BE2C (cell line): ENCODE measurements around the gene CCDC187.

Experiments used
- DNase-seq: peaks from one replicate; pipeline ENCODE4 v3.0.0-alpha.2; 2020
- H3K27me3 ChIP-seq: fragments of 250-450 bp; sonication (Bioruptor Pico); 2 replicates; pipeline ENCODE4 v1.5.1; 2020; ENCODE audit warnings: mild to moderate bottlenecking
- H3K36me3 ChIP-seq: fragments of 250-450 bp; sonication (Bioruptor Pico); 2 replicates; pipeline ENCODE4 v1.5.1; 2020; ENCODE audit warnings: mild to moderate bottlenecking
- H3K4me1 ChIP-seq: fragments of 250-450 bp; sonication (Bioruptor Pico); 2 replicates; pipeline ENCODE4 v1.5.1; 2020
- H3K4me3 ChIP-seq: 2 replicates; pipeline ENCODE4 v1.5.1; 2011; ENCODE audit warnings: low read depth, low read length
- H3K9me3 ChIP-seq: fragments of 250-450 bp; sonication (Bioruptor Pico); 2 replicates; pipeline ENCODE4 v1.5.1; 2020
- TF ChIP-seq, protein P1 (sequence below): IDR thresholded peaks from 2 replicates; pipeline ENCODE4 v1.5.1; 2012; ENCODE audit warnings: mild to moderate bottlenecking, low read depth, low read length

Gene CCDC187

GRCh38 chr9:136211006-136211405, 92.9 kb downstream of the CCDC187 start:
- Histone ChIP-seq H3K4me3 (no peak overlapping the region), H3K27me3 (no peaks in the 10 kb centered on the region), H3K4me1 (peaks cover 12% of the 10 kb centered on the region), H3K36me3 (peaks cover 74% of the 10 kb centered on the region), H3K9me3 (no peaks in the 10 kb centered on the region)
- TF ChIP-seq, protein P1, sequence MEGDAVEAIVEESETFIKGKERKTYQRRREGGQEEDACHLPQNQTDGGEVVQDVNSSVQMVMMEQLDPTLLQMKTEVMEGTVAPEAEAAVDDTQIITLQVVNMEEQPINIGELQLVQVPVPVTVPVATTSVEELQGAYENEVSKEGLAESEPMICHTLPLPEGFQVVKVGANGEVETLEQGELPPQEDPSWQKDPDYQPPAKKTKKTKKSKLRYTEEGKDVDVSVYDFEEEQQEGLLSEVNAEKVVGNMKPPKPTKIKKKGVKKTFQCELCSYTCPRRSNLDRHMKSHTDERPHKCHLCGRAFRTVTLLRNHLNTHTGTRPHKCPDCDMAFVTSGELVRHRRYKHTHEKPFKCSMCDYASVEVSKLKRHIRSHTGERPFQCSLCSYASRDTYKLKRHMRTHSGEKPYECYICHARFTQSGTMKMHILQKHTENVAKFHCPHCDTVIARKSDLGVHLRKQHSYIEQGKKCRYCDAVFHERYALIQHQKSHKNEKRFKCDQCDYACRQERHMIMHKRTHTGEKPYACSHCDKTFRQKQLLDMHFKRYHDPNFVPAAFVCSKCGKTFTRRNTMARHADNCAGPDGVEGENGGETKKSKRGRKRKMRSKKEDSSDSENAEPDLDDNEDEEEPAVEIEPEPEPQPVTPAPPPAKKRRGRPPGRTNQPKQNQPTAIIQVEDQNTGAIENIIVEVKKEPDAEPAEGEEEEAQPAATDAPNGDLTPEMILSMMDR, result no peak
- DNase-seq, result no peak

- DNase-seq, result no peak
- H3K36me3 ChIP-seq, result peaks cover 74% of the 10 kb centered on the region
- H3K27me3 ChIP-seq, result no peaks in the 10 kb centered on the region
- no peaks in the 10 kb centered on the region for H3K9me3 ChIP-seq
- H3K4me1 ChIP-seq, result peaks cover 12% of the 10 kb centered on the region
- no peak overlapping the region for H3K4me3 ChIP-seq
- TF ChIP-seq, protein P1, result no peak
These were observed 93.6 kb downstream of the CCDC187 start for GRCh38 chr9:136210276-136210675.

DNA sequence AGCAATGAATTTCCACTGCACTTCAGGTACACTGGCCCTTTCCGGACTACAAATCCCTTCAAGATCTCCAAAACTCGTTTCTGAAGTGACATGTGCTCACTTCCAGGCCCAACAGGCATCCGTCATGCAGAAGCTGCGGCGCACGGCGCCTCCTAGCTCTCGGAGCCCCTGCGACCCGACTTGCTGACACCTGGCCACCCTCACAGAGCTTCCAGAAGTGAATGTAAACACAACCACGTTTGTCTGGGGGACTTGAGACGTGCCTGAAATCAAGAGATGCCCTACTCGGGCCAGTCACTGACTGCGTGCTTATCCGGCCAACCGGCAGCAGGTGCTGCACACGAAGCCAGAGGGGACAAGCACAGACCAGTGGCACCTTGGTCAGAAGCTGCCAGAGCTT, 94.1 kb downstream of the CCDC187 start:
- DNase-seq, result no peak
- TF ChIP-seq, protein P1, result no peak
- Histone ChIP-seq H3K4me1 (peaks cover 12% of the 10 kb centered on the region), H3K4me3 (no peak overlapping the region), H3K27me3 (no peaks in the 10 kb centered on the region), H3K9me3 (no peaks in the 10 kb centered on the region), H3K36me3 (peaks cover 70% of the 10 kb centered on the region)

DNA sequence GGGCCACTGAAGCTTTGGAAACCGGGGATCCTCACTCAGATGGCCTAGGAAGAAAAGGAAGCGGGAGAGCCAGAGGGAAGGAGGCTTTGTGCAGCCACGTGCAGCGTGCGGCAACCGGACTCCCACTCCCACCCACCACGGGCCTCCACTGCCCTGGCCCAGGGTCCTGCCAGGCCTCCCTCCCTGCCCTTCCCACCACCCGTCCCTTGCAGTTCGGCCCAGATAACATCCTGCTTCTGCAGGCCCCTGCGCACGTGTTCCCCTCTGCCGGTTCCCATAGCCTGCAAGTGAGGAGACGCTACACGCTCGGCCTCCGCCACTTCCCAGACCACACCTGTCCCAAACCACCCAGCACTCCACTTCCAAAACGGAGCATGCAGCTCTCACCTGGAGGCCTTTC, 94.7 kb downstream of the CCDC187 start:
- DNase-seq, result no peak
- Histone ChIP-seq H3K36me3 (peaks cover 64% of the 10 kb centered on the region), H3K27me3 (no peaks in the 10 kb centered on the region), H3K4me1 (peaks cover 12% of the 10 kb centered on the region), H3K9me3 (no peaks in the 10 kb centered on the region), H3K4me3 (no peak overlapping the region)
- TF ChIP-seq, protein P1, result no peak

GRCh38 chr9:136208675-136209074, 95.2 kb downstream of the CCDC187 start:
- TF ChIP-seq, protein P1, result no peak
- H3K4me3 ChIP-seq, result no peak overlapping the region
- DNase-seq, result no peak
- H3K9me3 ChIP-seq, result no peaks in the 10 kb centered on the region
- peaks cover 2% of the 10 kb centered on the region for H3K27me3 ChIP-seq
- H3K4me1 ChIP-seq, result peaks cover 12% of the 10 kb centered on the region
- H3K36me3 ChIP-seq, result peaks cover 59% of the 10 kb centered on the region

DNA sequence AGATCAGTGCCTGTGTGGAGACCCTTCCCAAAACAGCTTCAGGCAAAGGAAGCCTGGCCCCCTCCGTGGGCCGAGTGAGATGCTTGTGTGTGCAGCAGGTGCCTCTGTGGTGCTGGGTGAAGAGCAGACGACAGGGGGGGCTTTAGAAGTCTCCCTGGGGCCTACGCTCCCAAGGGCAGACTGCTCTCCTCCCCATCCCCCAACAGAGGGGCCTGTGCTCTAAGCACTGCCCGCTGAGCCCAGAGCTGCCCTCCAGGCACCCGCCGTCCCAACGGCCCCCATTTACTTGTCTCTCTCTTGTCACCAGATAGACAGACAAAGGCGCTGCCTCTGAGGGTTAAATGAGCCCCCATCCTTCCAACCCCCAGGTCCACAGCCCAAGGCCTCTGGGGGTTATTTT, 96.3 kb downstream of the CCDC187 start:
- Histone ChIP-seq H3K27me3 (peaks cover 11% of the 10 kb centered on the region), H3K4me1 (peaks cover 12% of the 10 kb centered on the region), H3K36me3 (peaks cover 52% of the 10 kb centered on the region), H3K9me3 (no peaks in the 10 kb centered on the region), H3K4me3 (no peak overlapping the region)
- TF ChIP-seq, protein P1, result no peak
- DNase-seq, result no peak
